Left renal pelvis (tissue), 4 donors: Measurements from ENCODE around the gene OR51A7. TPM values are rescaled to one million over a fixed set of nuclear protein-coding genes. Genes with fewer than 3 reads are reported as not detected.
A peak's percentile ranks its signal among the peaks of the same experiment; 100 is the strongest.
"Not testable (repeated sequence)": the region's sequence is repeated elsewhere in the genome, so short reads cannot be mapped to it uniquely, and the experiment has no call there.

Experiments used
- DNase-seq, 4 donors: peaks; one replicate each; pipeline ENCODE4 v3.0.0-alpha.2; 2013; ENCODE audit warnings: low read depth in 4 of 4, low spot score in 3 of 4
- polyA plus RNA-seq, 4 donors: library from polyadenylated mRNA; unstranded; fragments of 120-200 nt; gene quantifications; one replicate each; pipeline ENCODE4 v1.2.1, GENCODE V29; 2013; ENCODE audit not compliant: insufficient read length in 4 of 4

The OR51A7 gene, protein sequence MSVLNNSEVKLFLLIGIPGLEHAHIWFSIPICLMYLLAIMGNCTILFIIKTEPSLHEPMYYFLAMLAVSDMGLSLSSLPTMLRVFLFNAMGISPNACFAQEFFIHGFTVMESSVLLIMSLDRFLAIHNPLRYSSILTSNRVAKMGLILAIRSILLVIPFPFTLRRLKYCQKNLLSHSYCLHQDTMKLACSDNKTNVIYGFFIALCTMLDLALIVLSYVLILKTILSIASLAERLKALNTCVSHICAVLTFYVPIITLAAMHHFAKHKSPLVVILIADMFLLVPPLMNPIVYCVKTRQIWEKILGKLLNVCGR
- not detected for polyA plus RNA-seq

DNA sequence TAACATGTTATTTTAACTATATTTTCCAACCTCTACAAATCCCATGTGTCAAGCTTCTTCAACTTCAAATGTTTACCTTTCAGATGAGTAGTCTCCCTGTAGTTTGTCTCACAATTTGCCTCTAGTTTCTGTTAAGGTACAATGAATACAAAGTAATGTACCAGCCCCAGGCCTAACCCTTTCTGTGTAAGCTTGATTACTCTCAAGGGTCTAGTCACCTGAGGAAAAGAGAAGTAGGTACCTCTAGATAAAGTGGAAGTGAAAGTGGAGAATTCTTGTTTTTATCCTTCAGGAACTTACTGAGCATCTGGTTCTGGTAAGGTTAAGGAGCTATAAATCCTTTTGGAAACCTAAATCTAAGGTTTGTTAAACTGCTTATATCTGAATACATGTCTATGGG lies at the start of gene OR51A7:
Gene OR51A7, plus strand, starts transcription at position 300 of the 400 bp plus-strand sequence. CDS start 3,587 bp downstream, outside the sequence.
- no peak for DNase-seq

DNA sequence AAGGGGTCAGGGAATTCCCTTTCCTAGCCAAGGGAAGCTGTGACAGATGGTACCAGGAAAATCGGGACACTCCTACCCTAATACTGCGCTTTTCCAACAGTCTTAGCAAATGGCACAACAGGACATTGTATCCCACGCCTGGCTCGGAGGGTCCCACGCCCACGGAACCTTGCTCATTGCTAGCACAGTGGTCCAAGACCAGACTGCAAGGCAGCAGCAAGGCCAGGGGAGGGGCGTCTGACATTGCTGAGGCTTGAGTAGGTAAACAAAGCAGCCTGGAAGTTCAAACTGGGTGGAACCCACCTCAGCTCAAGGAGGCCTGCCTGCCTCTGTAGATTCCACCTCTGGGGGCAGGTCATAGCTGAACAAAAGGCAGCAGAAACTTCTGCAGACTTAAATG lies 49.3 kb upstream of the OR51A7 start:
- not testable (repeated sequence) for DNase-seq

DNA sequence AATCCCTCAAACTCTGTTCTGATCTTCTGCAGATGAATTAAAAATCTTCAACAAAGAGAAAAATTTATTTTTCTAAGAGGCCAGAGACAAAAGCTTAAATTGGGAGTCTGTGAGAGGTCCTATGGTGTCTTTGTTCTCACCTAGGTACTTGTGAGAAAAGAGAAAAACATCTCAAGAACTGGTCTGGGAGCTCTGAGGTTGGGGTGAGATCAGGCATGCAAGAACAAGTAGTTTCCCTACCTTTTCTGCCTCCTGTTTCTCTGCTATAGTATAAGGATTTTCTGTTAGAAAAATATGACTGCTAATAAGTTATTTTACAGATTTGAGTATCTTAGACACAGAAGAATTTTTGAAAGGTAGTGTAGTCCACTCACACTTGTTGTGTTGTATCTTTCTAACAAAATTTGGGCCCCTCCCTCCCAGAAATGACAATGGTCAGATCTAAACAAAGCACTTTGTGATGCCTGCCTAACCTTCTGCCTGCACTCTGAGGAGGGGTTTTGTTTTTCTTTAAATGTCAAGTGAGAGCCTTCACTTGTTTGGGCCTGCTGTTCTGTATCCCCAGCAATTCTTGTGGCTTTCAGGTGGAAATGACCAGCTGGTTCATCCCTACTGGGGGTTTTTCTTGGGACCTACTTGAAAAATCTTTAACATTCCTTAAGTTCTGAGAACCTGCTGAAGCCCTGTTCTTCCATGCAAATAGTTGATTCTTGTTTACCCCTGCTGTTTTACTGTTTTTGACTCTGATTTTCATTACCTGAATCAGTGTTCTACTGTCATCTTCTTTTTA lies 40.9 kb upstream of the OR51A7 start:
- DNase-seq: no peak

DNA sequence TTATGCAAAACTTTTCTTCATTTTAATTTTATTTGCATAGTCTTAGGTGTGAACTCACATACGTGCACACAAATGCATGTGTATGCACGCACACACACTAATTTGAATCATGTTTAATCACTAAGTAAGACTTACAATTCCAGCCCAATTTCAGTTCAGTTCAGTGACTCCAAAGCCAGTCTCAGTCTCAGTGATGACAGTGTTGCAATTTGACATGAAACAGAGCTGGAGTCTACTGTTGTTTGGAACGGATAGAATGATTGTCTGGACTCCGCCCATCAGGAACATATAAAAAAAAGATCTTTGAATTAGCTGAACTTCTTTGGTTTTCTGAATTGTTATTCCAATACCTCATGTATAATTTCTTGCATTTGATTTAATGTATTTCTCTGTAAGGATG lies 39.7 kb upstream of the OR51A7 start:
- no peak for DNase-seq

DNA sequence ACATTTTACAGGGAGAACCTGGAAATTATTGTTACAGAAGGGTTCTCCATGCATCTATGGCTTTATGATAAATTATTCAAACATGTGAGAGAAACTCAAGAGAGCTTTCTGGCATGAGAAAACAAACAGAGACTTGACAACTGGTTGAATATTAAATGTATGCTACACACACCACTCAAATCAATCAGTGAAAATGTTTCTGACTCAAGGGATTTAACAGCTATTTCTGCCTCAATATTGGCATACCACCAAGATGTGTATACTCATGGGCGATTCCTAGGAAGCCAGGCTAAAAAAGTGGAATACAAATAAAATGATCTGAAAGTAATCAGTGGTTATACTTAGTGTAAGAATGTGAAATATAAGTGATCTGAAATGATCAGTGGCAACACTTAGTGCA lies 37.7 kb upstream of the OR51A7 start:
- no peak for DNase-seq

DNA sequence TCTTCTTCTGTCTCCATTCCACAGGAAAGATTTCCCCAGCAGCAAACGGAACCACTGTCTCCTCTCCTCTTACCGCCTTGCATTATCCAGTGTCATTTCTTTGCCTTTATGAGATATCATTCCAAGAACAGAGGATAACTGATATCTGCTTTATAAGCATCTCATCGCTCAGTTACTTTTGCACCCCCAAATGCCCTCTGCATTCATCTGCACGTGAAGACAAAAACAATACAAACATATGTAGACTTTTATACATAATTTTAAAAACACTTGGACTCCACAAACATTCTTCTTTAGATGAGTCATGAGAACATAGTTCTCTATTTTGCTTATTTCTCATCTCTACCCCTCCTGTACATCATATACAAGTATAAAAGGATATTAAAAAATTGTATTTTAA lies 22.4 kb upstream of the OR51A7 start:
- no peak for DNase-seq

DNA sequence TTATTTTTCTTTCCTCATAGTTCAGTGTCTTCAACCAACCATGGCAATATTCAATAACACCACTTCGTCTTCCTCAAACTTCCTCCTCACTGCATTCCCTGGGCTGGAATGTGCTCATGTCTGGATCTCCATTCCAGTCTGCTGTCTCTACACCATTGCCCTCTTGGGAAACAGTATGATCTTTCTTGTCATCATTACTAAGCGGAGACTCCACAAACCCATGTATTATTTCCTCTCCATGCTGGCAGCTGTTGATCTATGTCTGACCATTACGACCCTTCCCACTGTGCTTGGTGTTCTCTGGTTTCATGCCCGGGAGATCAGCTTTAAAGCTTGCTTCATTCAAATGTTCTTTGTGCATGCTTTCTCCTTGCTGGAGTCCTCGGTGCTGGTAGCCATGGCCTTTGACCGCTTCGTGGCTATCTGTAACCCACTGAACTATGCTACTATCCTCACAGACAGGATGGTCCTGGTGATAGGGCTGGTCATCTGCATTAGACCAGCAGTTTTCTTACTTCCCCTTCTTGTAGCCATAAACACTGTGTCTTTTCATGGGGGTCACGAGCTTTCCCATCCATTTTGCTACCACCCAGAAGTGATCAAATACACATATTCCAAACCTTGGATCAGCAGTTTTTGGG lies 21.6 kb upstream of the OR51A7 start, which contains the start of gene OR51T1:
Gene OR51T1, plus strand, starts transcription at position 41 of the 641 bp plus-strand sequence. Its CDS starts 0 bp downstream, at position 41.
- peak in 1 of 4 donors; percentile 9 for DNase-seq

DNA sequence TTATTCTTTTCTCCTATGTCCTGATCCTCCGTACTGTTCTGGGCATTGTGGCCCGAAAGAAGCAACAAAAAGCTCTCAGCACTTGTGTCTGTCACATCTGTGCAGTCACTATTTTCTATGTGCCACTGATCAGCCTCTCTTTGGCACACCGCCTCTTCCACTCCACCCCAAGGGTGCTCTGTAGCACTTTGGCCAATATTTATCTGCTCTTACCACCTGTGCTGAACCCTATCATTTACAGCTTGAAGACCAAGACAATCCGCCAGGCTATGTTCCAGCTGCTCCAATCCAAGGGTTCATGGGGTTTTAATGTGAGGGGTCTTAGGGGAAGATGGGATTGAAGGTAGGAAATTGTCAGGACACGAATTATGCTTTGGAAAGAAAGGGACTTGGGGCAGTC lies 21.0 kb upstream of the OR51A7 start:
- DNase-seq: no peak

DNA sequence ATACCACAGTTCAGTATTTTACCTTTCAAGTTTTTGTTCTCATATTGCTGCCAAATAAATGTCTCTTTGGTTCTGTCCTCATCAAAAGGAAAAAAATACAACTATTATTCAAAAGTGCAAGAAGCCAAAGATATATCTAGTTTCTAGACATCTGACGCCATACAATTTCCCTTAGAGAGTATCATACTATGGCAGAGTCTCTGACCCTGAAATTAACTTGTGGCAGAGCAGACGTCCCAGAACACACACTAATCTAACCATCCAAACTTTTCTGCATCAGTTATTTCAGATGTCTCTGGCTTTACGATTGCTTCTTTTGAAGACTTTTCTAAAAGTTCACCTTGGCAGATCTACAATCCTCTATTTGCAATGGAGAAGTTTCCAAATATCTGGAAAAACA lies 19.2 kb upstream of the OR51A7 start:
- no peak for DNase-seq

DNA sequence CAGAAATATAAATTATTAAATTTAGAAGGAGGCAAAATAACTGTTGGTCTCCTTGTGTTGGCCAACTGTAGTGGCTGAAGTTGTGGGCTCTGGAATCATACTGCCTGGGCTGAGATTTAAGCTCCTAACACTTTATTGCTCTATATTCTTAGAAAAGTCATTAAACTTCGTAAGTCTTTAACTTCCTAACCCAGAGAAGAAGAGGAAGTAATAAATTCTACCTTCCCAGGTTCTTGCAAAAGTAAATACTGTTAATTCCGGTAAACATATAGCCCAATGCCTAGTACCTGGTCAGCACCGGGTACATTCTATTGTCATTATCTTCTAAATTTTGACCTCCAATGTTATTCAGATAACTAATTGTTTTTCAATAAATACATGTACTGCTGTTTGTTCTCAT lies 17.4 kb upstream of the OR51A7 start:
- DNase-seq: no peak

DNA sequence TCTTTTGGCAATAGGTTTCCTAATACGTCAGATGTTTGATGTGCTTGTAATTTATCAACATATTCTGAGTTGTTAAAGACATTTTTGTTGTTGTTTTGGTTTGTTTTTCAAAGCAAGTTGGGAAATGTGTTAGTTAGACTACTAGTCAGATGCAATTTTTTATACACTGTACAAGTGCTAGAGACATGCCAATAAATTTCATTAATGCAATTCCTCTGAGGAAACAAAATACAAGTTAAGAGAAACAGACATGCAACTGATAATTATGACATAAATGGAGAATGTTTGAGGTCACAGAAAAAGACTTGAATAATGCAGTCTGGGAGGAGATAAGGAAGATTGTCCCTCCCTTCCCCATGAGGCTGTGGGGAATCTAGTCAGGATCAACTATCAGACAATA lies 16.0 kb upstream of the OR51A7 start:
- no peak for DNase-seq

DNA sequence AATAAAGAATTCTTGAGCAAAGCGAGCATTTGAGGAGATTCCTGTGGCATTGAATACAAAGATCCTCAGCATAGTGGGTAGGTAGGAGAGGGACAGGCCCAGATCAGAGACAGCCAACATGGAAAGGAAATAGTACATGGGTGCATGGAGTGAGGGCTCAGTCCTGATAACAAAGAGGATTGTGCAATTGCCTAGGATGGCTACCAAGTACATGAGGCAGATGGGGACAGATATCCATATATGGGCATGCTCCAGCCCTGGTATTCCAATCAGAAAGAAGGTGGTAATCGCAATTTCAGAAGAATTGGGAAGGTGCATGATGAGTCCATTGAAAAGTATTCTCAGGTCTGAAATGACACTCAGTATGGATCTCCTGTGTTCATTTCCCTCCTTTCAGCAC lies 13.3 kb upstream of the OR51A7 start:
- DNase-seq: no peak

DNA sequence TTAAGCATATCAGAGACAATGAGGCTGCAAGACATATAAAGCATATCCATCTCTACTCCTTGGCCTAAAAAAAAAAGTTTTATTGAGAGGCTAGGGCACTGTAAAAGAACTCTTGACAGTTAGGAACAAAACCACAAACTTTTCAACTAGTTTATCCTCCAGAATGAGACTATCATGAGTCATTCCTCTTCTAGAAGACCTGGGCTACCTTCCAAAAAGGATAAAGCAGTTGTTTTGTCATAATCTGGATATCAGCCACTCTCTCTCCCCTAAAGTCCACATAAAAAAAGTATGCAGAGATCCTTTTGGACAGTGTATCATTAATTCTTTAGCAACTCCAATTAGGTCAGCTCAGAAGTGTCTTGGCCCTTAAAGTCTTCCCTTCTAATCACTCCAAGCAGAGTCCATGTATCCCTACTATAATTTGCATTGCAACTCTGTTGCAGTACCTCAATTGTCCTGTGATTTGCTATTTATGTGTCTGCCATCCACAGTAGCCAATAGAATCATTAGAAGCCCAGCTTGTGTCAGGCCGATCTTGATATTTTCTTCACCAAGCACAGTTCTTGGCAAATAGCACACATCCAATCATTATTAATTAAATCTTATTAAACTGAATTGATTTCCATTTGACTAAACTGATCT lies 11.5 kb upstream of the OR51A7 start:
- DNase-seq: no peak

DNA sequence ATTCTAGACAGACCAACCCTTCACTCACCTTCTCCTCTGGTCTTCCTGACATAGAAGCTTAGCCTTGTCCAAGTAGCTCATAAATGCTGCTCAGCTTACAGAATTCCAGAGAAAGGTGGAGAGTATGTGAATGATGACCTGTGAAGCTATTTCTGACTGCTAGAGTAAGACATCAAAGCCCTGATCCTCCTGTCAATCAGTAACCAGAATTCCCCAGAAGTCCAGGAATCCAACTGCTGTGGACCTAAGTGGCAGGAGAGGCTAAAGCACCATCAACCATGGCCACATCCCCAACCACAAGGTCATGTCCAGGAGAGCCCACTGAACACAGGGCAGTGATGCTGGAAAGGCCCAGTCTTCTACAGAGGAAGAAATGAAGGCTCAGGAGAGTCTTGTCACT lies 13.0 kb downstream of the OR51A7 start:
- peak in 1 of 4 donors; percentile 12 for DNase-seq

DNA sequence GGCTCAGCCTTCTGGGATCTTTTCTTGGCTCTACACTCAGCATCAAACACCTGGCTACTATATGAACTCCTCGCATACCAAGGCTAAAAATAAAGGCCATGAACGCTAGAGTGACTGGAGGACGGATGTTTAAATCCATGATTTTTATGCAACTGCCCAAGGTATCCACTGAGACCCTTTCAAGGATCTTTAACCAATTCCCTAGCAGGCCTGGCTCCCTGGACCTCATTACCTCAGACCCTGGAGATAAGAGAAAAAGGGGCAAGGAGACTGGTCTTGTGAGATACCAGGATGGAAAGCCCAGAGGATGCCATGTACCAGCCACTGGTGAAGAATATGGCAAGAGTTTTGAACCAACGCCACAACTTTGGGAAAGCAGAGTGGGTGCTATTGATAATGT lies 15.7 kb downstream of the OR51A7 start, which contains the start of gene OR51G2:
Gene OR51G2, minus strand, starts transcription at position 101 of the 400 bp plus-strand sequence. CDS start 3,687 bp downstream, outside the sequence.
- no peak for DNase-seq

DNA sequence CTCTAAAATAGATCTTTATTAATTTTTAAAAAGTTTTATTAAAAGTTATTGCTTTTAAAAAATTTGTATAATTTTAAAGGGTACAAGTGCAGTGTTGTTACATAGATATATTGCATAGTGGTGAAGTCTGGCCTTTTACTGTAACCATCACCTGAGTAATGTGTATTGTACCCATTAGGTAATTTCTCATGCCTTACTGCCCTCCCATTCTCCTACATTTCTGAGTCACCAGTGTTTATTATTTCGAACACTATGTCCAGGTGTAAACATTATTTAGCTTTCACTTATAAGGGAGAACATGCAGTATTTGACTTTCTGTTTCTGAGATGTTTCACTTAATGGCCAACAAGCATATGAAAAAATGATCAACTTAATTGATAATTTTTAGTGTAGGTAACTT lies 18.2 kb downstream of the OR51A7 start:
- DNase-seq: no peak

DNA sequence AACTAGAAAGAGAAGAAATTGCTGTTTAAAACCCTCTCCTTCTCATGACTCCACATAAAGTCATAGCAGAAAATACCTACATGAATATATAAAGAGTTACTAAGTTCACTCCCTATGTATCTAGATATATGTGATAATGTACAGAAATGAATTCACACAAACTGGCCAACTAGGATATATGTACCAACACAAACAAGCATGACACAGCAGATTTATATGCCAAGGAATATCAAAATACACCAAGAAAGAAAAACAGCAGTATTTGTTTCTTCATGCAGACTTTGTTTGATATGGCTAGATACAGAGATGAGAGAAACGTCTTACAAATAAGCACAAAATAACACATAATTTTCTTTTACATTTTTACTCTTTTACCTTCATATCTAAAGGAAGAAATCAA lies 18.7 kb downstream of the OR51A7 start:
- no peak for DNase-seq

DNA sequence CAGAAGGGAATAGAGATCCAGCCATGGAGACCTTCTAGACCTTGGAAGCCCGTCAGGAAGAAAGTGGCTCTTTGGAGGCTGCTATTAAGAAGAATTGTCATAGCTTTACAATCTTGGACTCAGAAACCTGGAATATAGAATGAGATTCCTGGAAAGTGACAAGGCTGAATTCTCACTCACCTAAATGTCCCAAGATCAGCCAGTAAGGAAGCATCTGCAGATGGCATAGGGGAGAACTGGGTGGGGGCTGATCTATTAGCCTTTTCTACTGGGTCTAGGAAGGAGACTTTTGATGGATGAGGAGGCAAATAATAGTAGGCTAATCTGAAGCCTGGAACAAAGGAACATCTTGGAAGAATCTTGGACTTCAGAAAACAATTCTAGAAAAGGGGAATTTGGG lies 20.7 kb downstream of the OR51A7 start, which contains the start of gene OR51G1:
Gene OR51G1, minus strand, starts transcription at position 101 of the 400 bp plus-strand sequence. Its CDS starts 0 bp downstream, at position 101.
- no peak for DNase-seq

DNA sequence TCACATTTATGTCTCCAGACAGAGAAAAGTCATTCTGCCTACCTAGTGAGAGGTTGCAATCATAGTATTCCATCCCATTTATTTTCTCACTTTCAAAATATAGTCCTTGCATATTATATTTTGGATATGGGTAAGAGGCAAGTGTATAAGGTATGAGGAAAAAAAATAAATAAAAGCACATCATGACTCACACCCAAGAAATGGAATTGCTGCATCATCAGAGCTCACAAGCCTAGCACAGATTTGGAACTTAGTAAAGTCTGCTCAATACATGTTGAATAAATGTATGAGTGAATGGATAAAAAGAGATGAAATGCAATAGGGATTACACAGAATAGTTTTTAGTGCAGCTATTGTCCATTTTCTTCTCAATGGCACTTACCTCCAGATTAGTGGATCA lies 23.0 kb downstream of the OR51A7 start:
- no peak for DNase-seq

DNA sequence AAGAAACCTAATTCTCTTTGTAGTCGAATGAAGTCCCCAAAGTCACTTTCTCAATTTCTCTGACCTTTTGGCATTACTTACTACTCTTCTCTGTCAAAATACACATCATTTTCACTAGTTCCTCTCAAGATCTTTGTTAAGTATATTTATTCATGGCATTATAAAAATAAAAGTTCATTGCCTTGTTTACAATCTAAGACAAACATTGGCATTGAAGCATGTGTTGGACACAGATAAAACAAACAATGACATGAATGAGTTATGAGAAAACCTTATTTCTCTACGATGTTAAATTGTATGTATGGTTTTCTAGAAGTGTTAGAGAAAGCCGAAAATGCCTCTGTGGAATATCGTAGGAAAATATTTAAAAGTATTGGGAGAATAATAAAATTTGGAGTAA lies 29.2 kb downstream of the OR51A7 start:
- no peak for DNase-seq

DNA sequence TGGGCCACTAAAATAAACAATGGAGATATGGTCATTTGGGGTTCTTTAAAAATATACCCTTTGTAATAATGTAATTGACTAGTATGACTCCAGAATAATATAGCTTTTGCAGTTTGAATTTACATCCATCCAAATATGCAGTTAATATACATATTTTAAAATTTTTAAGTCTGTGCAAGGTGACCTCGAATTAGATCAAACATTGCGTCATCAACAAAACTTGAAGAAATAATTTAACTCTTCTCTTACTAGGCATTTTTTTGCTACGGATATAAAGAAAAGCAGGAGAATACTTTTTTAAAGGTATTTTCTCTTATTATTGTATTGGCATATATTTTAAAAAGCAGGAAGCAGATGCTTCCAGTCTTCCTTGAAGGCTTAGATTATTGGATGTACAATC lies 33.2 kb downstream of the OR51A7 start:
- DNase-seq: no peak
